HG02759 (cell line): ENCODE data around the gene IQCB1.
A peak's percentile ranks its signal among the peaks of the same experiment; 100 is the strongest.
"Not testable (repeated sequence)": the region's sequence is repeated elsewhere in the genome, so short reads cannot be mapped to it uniquely, and the experiment has no call there.

Experiments used
- ATAC-seq: cut with Tn5 transposase; IDR thresholded peaks from one replicate; pipeline ENCODE4 v1.9.1; 2021; ENCODE audit warnings: mild to moderate bottlenecking, moderate library complexity; ENCODE audit not compliant: unreplicated experiment

The IQCB1 gene

GRCh38 chr3:121749276-121750086 is 85.4 kb downstream of the IQCB1 start, which contains the start of gene GOLGB1:
TSS of gene GOLGB1 (minus strand) at chr3:121749741. CDS start at chr3:121730971, 18,770 bp downstream.
- peak; percentile 98 for ATAC-seq

DNA sequence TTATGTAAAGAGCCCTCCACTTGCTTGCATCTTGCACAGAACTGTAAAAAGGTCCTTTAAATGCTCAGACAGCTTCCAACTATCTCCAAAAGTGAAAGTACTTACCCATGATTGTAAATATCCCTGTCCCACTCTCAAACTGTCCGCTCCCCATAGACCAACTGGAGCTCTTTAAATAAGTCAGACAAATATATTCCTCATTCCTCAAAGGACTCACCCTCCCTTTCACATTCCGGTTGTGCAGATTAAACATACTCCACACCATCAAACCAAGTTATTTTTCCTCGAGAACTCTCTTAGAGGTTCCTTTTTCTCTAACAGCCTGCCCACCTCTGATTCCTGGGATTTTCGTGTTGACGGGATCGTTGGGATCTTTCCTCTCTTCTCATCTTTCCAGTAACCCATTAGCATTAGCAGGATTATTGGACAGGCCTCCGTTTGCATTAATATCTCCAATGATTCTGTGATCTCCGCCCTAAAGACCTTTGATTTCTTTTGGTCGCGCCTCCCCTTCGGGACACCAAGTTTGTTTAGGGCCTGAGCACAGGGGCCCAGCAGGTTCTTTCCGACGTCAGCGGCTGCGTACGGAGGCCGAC is 86.1 kb downstream of the IQCB1 start:
- peak; percentile 16 for ATAC-seq

- no peak for ATAC-seq
Measured at GRCh38 chr3:121747976-121748375, 86.9 kb downstream of the IQCB1 start.

GRCh38 chr3:121743106-121743505 is 91.8 kb downstream of the IQCB1 start:
- not testable (repeated sequence) for ATAC-seq

DNA sequence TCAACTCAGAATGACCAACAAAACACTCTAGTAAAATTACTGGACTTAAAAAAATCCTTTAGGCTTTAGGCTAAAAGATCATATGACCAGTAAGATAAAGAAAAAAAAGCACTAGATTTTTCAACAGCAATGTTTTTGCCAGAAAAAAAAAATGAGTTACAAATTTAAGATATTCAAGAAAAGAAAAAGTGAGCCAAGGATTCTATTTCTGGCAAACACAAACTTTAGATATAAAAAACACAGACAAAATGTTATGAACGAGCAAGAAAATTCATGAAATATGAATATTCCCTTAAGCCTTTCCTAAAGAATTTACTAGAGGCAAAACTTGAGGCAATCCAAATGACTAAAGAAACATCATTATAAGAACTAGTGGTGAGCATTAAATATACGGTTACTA is 94.0 kb downstream of the IQCB1 start:
- ATAC-seq = no peak

- no peak for ATAC-seq
Measured at GRCh38 chr3:121739902-121740301, 95.0 kb downstream of the IQCB1 start.

DNA sequence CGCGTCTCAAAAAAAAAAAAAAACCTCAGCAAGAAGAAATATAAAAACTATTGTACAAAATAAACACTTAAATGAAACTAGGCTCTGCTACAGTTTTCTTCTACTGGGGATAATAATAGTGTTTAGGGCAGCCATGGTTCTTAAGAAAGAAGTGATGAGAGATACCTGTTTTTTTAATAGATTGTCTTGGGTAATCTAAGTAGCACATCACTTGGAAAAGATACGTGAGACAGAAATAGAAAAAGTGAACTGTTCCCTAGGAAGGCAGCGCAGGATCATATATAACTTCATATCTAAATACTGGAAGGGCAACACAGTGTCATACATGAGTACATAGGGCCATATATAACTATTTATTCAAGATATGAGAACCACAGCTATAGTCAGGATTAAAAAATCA is 97.2 kb downstream of the IQCB1 start:
- ATAC-seq = no peak

DNA sequence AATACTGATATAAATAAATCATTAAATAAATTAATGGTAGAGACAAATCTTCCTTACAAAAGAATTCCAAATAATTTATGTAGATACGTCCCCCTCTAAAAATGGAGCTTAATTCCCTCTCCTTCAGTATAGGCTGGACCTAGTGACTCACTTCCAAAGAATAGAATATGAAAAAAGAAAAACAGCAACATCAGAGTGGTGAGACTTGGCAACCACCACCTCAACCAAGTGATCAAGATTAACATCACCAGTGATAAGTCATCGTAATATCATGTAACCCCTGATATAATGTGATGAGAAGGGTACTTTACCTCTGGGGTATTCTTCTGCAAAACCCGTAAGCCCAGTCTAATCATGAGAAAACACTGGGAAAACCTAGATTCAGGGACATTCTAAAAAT is 98.7 kb downstream of the IQCB1 start:
- ATAC-seq = no peak

DNA sequence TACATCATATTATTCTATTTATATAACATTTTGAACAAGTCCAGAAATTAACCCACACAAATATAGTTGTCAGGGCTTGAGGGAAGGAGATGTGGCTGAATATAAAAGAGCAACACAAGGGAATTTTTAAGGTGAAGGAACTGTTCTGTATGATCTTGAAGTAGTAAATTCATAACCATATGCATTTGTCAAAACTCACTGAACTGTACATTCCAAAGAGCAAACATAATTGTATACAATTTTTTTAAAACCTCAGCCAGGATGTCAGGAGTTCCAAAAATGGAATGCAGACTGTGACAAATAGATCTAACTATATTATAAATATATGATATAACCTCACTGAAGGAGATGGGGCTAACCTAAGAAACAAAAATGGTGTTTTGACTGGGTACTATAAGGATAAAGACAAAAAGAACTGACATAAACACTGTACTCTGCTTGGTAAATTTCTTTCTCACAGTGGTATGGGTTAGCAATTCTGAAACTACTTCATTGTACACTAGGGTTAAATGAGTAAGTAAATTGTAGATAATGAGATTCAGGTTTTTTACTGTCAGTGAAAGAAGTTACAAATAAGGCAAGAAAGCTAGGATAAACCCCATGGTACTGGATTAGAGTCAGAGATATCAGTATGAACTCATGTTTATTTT is 99.7 kb downstream of the IQCB1 start:
- ATAC-seq = peak; percentile 98

DNA sequence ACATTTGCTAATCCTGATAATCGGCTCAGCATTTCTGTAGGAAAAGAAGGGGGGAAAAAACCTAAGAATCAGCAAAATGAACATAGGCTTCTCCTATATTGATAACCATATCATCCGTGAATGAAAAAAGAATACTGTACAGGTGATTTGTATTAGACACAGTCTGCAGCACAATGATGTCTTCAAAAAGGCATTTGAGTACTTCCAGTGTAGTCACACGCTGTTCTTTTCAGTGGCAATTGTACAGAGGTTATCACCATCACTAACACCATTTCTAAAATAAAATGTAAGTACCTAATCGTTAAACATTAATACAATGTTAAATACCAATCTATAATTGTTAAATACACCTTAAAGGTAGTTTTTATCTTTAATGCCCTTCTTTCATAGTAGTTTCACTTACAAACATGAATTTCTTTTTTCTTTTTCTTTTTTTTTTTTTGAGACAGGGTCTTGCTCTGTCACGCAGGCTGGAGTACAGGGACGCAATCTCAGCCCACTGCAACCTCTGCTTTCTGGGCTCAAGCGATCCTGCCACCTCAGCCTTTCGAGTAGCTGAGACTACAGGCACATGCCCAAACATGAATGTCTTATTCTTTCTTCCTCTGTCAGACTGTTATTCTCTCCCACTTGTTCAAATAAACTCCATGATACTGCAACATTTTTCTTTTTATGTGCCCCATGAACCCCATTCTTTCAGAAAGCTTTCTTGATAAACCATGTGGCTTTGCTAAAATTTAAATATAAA is 103.7 kb downstream of the IQCB1 start:
- no peak for ATAC-seq

GRCh38 chr3:121724130-121724529 is 110.7 kb downstream of the IQCB1 start:
- ATAC-seq = peak; percentile 89

- no peak for ATAC-seq
Measured at GRCh38 chr3:121723485-121723884, 111.4 kb downstream of the IQCB1 start.

- no peak for ATAC-seq
Measured at GRCh38 chr3:121722411-121722810, 112.4 kb downstream of the IQCB1 start.

DNA sequence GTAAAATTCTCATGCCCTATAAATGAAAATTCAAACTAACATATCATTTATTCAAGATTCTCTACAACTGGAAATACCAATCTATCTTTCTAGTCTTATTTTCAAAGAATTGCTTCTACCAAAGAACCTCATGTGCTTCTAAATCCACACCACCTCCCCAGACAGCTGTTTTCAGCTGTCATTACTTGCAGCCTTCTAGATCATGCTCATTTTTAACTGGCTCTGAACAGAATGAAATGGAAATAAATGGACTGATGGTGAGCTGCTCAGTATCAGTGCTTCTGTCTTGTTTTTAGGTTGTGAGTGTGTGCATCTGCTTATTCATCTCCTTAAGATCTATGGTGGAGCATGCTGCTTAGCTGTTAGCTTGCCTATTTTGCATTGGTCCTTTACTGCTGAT is 114.7 kb downstream of the IQCB1 start:
- no peak for ATAC-seq
